COLO829 (cell line): Measurements from ENCODE around the gene PHF20.
A peak's percentile ranks its signal among the peaks of the same experiment; 100 is the strongest.
"Not testable (repeated sequence)": the region's sequence is repeated elsewhere in the genome, so short reads cannot be mapped to it uniquely, and the experiment has no call there.

Experiments
- DNase-seq: peaks from one replicate; pipeline ENCODE4 v3.0.0; 2012; ENCODE audit warnings: low spot score

Gene PHF20

GRCh38 chr20:35771689-35772562 is at the start of gene PHF20:
Gene PHF20 (plus strand): TSS chr20:35772015. CDS start chr20:35801523, 29,508 bp downstream.
- peak; percentile 98 for DNase-seq

- DNase-seq = not testable (repeated sequence)
Observed at GRCh38 chr20:35723275-35723639, 48.6 kb upstream of the PHF20 start.

- not testable (repeated sequence) for DNase-seq
Observed at GRCh38 chr20:35723652-35724320, 48.0 kb upstream of the PHF20 start.

- no peak for DNase-seq
Observed at GRCh38 chr20:35724321-35725230, 47.2 kb upstream of the PHF20 start.

- no peak for DNase-seq
Observed at GRCh38 chr20:35726842-35727711, 44.7 kb upstream of the PHF20 start.

- no peak for DNase-seq
Observed at GRCh38 chr20:35729283-35729807, 42.5 kb upstream of the PHF20 start.

- DNase-seq = no peak
Observed at GRCh38 chr20:35729836-35730582, 41.8 kb upstream of the PHF20 start.

- no peak for DNase-seq
Observed at GRCh38 chr20:35730583-35731468, 41.0 kb upstream of the PHF20 start.

- no peak for DNase-seq
Observed at GRCh38 chr20:35731469-35731788, 40.4 kb upstream of the PHF20 start.

- DNase-seq = no peak
Observed at GRCh38 chr20:35731862-35732643, 39.8 kb upstream of the PHF20 start.

- DNase-seq = no peak
Observed at GRCh38 chr20:35732644-35732982, 39.2 kb upstream of the PHF20 start.

GRCh38 chr20:35734374-35734773 is 37.4 kb upstream of the PHF20 start:
- DNase-seq = no peak

- no peak for DNase-seq
Observed at GRCh38 chr20:35734777-35735649, 36.8 kb upstream of the PHF20 start.

- DNase-seq = no peak
Observed at GRCh38 chr20:35735826-35736470, 35.9 kb upstream of the PHF20 start.

GRCh38 chr20:35737865-35738333 is 33.9 kb upstream of the PHF20 start:
- DNase-seq = no peak

GRCh38 chr20:35738410-35739179 is 33.2 kb upstream of the PHF20 start:
- no peak for DNase-seq
